Measurements from ENCODE around the gene SPATA31A7. TPM values are rescaled to one million over a fixed set of nuclear protein-coding genes. Genes with fewer than 3 reads are reported as not detected.
"Not testable (repeated sequence)": the region's sequence is repeated elsewhere in the genome, so short reads cannot be mapped to it uniquely, and the experiment has no call there.

Gene SPATA31A7
- total RNA-seq (ENCODE audit: insufficient read depth, low replicate concordance), result not detected

DNA sequence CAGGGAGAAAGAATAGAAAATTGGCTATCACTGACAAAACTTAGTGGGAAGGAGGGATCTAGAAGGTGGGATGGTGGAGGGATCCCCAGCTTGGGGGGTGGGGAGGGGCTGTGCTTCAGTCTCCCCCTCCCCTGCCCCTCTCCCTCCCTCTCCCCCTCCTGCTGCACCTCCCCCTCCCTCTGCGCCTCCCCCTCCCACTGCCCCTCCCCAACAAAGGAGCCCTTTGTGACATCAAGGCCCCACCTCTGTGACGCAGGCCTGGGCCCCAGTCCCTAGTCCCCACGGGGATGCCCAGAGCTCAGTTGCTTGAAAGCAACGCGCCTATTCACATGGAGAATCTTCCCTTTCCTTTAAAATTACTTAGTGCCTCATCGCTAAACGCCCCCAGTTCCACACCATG lies at the start of gene SPATA31A7:
TSS of gene SPATA31A7 (plus strand) at position 301 of the 400 bp plus-strand sequence. CDS start at position 330, 29 bp downstream.
- DNase-seq (ENCODE audit: low spot score), result not testable (repeated sequence)

DNA sequence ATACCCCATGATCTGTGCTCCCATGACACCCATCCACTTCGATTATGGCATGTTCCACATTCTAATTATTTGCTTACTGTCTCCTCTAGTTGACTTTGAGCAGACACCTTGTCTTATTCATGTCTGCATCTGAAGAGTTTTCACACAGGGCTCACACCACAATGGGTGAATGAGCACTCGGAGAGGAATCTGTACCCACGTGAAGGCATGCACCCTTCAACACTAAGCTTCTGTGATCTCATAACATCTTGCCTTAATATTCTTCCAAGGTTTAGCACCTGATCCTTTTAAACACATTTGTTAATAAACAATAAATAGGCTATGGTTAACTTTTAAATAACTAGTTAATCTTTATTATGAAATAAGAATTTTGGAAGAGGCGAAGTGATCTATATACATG lies 36.6 kb downstream of the SPATA31A7 start:
- not testable (repeated sequence) for DNase-seq (ENCODE audit: low spot score)
